ENCODE data around the gene LIAS. TPM values are rescaled to one million over a fixed set of nuclear protein-coding genes. Genes with fewer than 3 reads are reported as not detected.

The LIAS gene
- total RNA-seq, 1 donor from 2014 or later = 4.4 TPM

- peak in 1 of 2 donors; percentile 72 for DNase-seq (ENCODE audit: low read depth in 2 of 2)
Measured at GRCh38 chr4:39528061-39528465, 69.2 kb downstream of the LIAS start.

Other genes with a start within 250 kb of the LIAS start
- 47.6 and 50.8 TPM in 2 replicates for gene RFC1, start 92.7 kb upstream of the LIAS start, total RNA-seq
- gene KLB, start 52.1 kb upstream of the LIAS start, total RNA-seq = under 0.01 TPM in 2 replicates
- gene RPL9, start 134 bp upstream of the LIAS start, total RNA-seq = 1,640 and 2,535 TPM in 2 replicates
- gene UGDH, start 68.4 kb downstream of the LIAS start, total RNA-seq = 24.9 and 36.1 TPM in 2 replicates
- 13.5 and 20.0 TPM in 2 replicates for gene SMIM14, start 179.8 kb downstream of the LIAS start, total RNA-seq
- 13.7 and 16.2 TPM in 2 replicates for gene UBE2K, start 239.1 kb downstream of the LIAS start, total RNA-seq

Measured in dermis microvascular lymphatic vessel endothelial cell (primary cell).